BE2C (cell line): ENCODE results near the gene MRTFA.
"Not testable (repeated sequence)": the region's sequence is repeated elsewhere in the genome, so short reads cannot be mapped to it uniquely, and the experiment has no call there.

Experiments used
- DNase-seq: peaks from one replicate; pipeline ENCODE4 v3.0.0-alpha.2; 2020
- H3K27me3 ChIP-seq: fragments of 250-450 bp; sonication (Bioruptor Pico); 2 replicates; pipeline ENCODE4 v1.5.1; 2020; ENCODE audit warnings: mild to moderate bottlenecking
- H3K36me3 ChIP-seq: fragments of 250-450 bp; sonication (Bioruptor Pico); 2 replicates; pipeline ENCODE4 v1.5.1; 2020; ENCODE audit warnings: mild to moderate bottlenecking
- H3K4me1 ChIP-seq: fragments of 250-450 bp; sonication (Bioruptor Pico); 2 replicates; pipeline ENCODE4 v1.5.1; 2020
- H3K4me3 ChIP-seq: 2 replicates; pipeline ENCODE4 v1.5.1; 2011; ENCODE audit warnings: low read depth, low read length
- H3K9me3 ChIP-seq: fragments of 250-450 bp; sonication (Bioruptor Pico); 2 replicates; pipeline ENCODE4 v1.5.1; 2020
- TF ChIP-seq, protein P1 (sequence below): IDR thresholded peaks from 2 replicates; pipeline ENCODE4 v1.5.1; 2012; ENCODE audit warnings: mild to moderate bottlenecking, low read depth, low read length

Gene MRTFA

DNA sequence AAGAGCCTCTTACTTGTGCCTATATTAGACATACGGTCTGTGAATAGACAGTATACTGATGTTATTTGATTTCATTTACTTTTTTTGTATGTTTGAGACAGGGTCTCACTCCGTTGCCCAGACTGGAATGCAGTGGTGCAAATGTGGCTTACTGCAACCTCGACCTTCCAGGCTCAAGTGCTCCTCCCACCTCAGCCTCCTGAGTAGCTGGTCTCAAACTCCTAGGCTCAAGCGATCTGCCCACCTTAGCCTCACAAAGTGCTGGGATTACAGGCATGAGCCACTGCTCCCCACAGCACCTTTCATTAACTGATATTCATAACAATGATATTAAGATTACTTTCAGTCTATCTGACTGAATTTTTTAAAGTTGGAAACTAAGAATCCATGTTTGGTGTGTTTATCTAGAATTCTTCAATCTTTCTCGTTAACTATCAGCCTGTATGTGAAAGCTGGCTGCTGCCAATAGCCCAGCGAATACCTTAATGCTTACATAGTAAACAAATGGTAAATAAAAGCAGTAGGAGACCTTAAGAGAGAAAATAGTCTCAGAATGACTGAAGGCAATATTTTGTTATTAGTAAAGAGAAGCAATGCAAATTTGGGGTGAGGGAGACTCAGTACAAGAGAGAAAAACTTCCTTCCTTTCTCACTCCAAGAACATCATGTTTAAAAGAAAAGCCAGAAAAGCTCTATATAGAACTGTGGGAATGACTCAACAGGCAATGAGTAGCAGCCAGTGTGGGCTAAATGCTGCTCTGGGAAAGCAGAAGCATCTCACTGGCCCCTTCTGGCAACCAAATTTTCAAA lies 101.9 kb downstream of the MRTFA start:
- H3K9me3 ChIP-seq = no peaks in the 10 kb centered on the region
- no peak for DNase-seq
- no peaks in the 10 kb centered on the region for H3K36me3 ChIP-seq
- H3K4me1 ChIP-seq = peaks cover 25% of the 10 kb centered on the region
- H3K27me3 ChIP-seq = no peaks in the 10 kb centered on the region
- no peak overlapping the region for H3K4me3 ChIP-seq
- TF ChIP-seq, protein P1, sequence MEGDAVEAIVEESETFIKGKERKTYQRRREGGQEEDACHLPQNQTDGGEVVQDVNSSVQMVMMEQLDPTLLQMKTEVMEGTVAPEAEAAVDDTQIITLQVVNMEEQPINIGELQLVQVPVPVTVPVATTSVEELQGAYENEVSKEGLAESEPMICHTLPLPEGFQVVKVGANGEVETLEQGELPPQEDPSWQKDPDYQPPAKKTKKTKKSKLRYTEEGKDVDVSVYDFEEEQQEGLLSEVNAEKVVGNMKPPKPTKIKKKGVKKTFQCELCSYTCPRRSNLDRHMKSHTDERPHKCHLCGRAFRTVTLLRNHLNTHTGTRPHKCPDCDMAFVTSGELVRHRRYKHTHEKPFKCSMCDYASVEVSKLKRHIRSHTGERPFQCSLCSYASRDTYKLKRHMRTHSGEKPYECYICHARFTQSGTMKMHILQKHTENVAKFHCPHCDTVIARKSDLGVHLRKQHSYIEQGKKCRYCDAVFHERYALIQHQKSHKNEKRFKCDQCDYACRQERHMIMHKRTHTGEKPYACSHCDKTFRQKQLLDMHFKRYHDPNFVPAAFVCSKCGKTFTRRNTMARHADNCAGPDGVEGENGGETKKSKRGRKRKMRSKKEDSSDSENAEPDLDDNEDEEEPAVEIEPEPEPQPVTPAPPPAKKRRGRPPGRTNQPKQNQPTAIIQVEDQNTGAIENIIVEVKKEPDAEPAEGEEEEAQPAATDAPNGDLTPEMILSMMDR = no peak

DNA sequence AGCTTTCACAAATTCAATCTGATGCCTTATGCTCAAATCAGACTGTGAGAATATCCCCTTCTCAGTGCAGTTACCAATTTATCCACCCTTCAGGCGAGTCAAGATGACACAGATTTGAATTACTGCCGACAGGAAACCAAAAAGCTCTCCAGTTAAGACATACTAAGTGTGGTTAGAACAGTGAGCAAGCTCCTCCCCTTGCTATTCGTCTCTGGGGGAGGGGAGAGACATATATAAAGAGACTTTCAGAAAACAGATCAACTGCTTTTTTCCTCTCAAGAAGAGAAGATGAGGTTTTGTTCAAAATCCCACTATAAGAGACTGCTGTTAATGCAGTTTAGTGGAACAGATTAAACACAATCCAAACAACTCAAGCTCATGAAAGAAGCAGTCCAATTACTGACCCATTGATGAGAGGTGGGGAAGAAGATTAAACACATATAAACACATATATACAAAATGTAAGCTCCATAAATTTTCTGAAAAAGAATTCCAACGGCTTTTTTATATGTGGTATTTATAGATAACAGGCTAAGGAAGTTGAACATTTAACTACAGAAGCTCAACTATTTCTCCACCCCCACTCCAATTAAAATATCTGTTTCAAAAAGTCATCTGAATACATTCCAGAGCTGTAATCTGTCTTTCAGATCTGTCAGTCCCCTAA lies 102.7 kb downstream of the MRTFA start:
- Histone ChIP-seq H3K4me3 (no peak overlapping the region), H3K36me3 (no peaks in the 10 kb centered on the region), H3K9me3 (no peaks in the 10 kb centered on the region), H3K4me1 (peaks cover 25% of the 10 kb centered on the region), H3K27me3 (no peaks in the 10 kb centered on the region)
- TF ChIP-seq, protein P1 = no peak
- no peak for DNase-seq

DNA sequence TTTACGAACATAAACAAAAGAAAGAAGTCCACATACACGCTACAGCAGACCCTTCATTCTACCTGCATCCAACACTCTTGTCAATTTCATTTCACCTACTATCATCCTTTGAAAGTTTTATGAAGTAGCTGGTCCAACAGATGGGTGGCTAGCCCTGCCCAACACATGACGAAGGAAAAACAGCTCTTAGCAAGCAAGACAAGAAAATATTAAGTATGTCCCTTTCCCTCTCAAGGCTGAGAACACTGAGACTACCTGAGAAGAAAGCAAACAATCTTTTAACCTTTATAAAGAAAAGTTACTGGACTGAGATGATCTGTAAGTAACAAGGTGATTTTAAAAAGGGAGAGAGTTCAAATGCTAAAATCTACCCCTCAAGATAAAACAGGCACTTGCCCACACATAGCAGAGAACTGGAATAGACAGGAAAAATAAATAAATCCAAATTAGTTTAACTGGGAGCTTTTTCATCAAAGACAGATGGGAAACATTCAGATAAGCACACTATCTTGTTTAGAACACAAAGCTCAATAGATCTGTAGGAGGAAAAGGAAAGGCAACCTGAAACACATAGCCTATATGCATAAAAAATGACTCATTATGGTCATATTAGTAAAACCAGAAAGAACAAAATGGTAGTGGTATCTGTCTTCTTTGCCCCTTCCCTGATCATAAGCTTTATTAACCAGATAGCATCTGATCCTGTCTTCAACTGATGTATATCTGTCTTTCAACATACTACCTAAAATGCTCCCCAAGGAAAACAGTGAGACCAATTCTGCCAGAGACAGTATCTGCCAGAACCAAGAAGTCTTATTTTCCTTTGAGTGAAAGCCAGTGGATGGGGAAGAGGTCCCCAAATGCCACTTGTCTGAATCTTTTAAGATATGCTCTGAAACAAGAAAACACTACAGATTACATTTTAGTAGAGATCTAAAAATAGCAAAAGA lies 104.3 kb downstream of the MRTFA start:
- no peak for DNase-seq
- H3K4me3 ChIP-seq = no peak overlapping the region
- H3K27me3 ChIP-seq = no peaks in the 10 kb centered on the region

DNA sequence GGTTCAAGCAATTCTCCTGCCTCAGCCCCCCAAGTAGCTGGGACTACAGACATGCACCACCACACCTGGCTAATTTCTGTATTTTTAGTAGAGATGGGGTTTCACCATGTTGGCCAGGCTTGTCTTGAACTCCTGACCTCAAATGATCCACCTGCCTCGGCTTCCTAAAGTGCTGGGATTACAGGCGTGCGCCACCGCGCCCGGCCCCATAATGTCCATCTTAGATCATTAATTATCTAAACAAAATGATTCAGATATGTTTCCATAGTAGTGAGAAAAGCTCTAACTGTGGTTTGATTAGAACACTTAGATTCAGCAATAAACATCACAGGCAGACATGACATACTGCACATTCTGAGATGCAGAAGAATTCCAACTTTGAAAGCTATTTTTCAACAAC lies 106.1 kb downstream of the MRTFA start:
- peaks cover 21% of the 10 kb centered on the region for H3K4me1 ChIP-seq
- H3K9me3 ChIP-seq, H3K4me3 ChIP-seq: not testable (repeated sequence)

More for the DNA sequence above, 104.3 kb downstream of the MRTFA start:
- Histone ChIP-seq H3K9me3 (no peaks in the 10 kb centered on the region), H3K4me1 (peaks cover 21% of the 10 kb centered on the region), H3K36me3 (no peaks in the 10 kb centered on the region)
- TF ChIP-seq, protein P1 = no peak

DNA sequence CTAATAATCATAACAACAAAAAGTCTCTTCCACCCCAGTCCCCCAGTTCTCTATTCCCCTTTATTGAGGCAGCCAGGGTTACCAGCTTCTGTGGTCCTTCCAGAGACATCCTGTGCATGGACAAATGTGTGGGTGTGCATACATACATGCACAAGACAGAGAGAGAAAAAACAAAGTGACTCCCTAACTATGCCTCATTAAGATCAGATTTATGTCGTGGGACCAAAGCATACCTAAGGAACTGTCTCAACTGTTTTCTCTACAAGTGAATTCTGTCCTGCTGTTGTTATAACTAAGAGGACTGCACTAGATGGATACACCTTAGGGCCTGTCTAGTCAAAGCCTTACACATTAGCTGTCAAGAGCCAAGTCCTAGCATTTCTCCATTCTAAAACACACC lies 106.7 kb downstream of the MRTFA start:
- no peak for DNase-seq
- Histone ChIP-seq H3K4me1 (peaks cover 21% of the 10 kb centered on the region), H3K9me3 (no peaks in the 10 kb centered on the region), H3K4me3 (no peak overlapping the region), H3K27me3 (no peaks in the 10 kb centered on the region), H3K36me3 (no peaks in the 10 kb centered on the region)
- TF ChIP-seq, protein P1 = no peak

More for the DNA sequence above, 106.1 kb downstream of the MRTFA start:
- not testable (repeated sequence) for H3K36me3 ChIP-seq, DNase-seq, H3K27me3 ChIP-seq

DNA sequence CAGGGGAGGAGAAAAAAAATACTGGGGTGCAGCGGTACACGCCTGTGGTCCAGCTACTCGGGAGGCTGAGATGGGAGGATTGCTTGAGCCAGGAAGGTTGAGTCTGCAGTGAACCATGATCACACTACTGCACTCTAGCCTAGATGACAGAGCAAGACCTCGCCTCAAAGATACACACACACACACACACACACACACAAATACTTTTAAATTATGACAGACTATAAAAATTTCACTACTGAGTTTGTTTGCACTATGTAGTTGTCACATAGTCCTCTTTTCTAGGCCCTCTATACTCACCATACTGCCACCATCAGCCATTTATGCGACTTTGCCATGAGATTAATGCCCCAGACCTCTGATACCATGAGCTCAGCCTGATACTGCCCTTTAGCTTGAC lies 109.6 kb downstream of the MRTFA start:
- Histone ChIP-seq H3K4me1 (peaks cover 2% of the 10 kb centered on the region), H3K27me3 (no peaks in the 10 kb centered on the region), H3K4me3 (no peak overlapping the region), H3K36me3 (no peaks in the 10 kb centered on the region), H3K9me3 (no peaks in the 10 kb centered on the region)
- no peak for DNase-seq
- TF ChIP-seq, protein P1 = no peak
